ENCODE results near the gene SERPINE1. TPM values are rescaled to one million over a fixed set of nuclear protein-coding genes. Genes with fewer than 3 reads are reported as not detected.
A peak's percentile ranks its signal among the peaks of the same experiment; 100 is the strongest.

Gene SERPINE1
- total and polyA plus RNA-seq, 2 of the 13 experiments (the other 11 are each of a cell fraction or from before 2014, with no cell fraction given) = 21.2 to 1,576 TPM

- TF ChIP-seq ZHX2 (IDR thresholded peaks at IDR 0.05; ENCODE audit: low read depth) = no peak
- TF ChIP-seq ZHX2 (CRISPR knock-in tag; IDR thresholded peaks at IDR 0.05; ENCODE audit: borderline replicate concordance) = peak; percentile 99
- TF ChIP-seq ZNF563 (CRISPR knock-in tag; IDR thresholded peaks at IDR 0.05) = peak; percentile 100
- peak; percentile 99 for TF ChIP-seq ZBTB44 (CRISPR knock-in tag; IDR thresholded peaks at IDR 0.05)
- peak; percentile 98 for TF ChIP-seq GPN1 (CRISPR knock-in tag; IDR thresholded peaks at IDR 0.05; ENCODE audit: borderline replicate concordance)
- TF ChIP-seq BORCS8-MEF2B (CRISPR knock-in tag; IDR thresholded peaks at IDR 0.05) = peak; percentile 99
- TF ChIP-seq ARID3A (IDR thresholded peaks at IDR 0.05; ENCODE audit: low read depth, low read length) = no peak
- TF ChIP-seq EEA1 (CRISPR knock-in tag; IDR thresholded peaks at IDR 0.05; ENCODE audit: borderline replicate concordance) = peak; percentile 99
- peak; percentile 89 for TF ChIP-seq ZNF501 (CRISPR knock-in tag; IDR thresholded peaks at IDR 0.05)
- peak; percentile 96 for TF ChIP-seq ETS1 (CRISPR knock-in tag; IDR thresholded peaks at IDR 0.05)
- TF ChIP-seq GMEB2 (CRISPR knock-in tag; IDR thresholded peaks at IDR 0.05; ENCODE audit: low read depth) = peak; percentile 46; the same call in 1 of the 2 replicates
- TF ChIP-seq KLF11 (CRISPR knock-in tag; IDR thresholded peaks at IDR 0.05) = peak; percentile 99
- no peak for TF ChIP-seq ZNF496 (CRISPR knock-in tag; IDR thresholded peaks at IDR 0.05; ENCODE audit: insufficient replicate concordance)
- TF ChIP-seq ZNF639 (CRISPR knock-in tag; conservative IDR thresholded peaks at IDR 0.05) = peak; percentile 89; the same call in 1 of the 2 replicates
Measured at GRCh38 chr7:101165075-101165957, 38.4 kb downstream of the SERPINE1 start, which contains the start of gene VGF (continued).

Data from HepG2 (cell line).